WI38 (cell line): ENCODE measurements around the gene SBNO1.
A peak's percentile ranks its signal among the peaks of the same experiment; 100 is the strongest.
"Not testable (repeated sequence)": the region's sequence is repeated elsewhere in the genome, so short reads cannot be mapped to it uniquely, and the experiment has no call there.

Source experiments
- H3K4me3 ChIP-seq: 2 replicates; pipeline ENCODE4 v1.5.1; 2011; ENCODE audit warnings: low read depth, mild to moderate bottlenecking, control low read depth, low read length
- CTCF ChIP-seq: IDR thresholded peaks from 2 replicates; pipeline ENCODE4 v1.5.1; 2012; ENCODE audit warnings: low read depth, mild to moderate bottlenecking, control low read depth, low read length

The SBNO1 gene

GRCh38 chr12:123384994-123385376 is 20.3 kb upstream of the SBNO1 start:
- TF ChIP-seq CTCF: no peak
- peak overlapping the region; percentile 89 for H3K4me3 ChIP-seq

- H3K4me3 ChIP-seq: peak overlapping the region; percentile 89
- no peak for TF ChIP-seq CTCF
These were observed 19.8 kb upstream of the SBNO1 start for GRCh38 chr12:123384318-123384993.

GRCh38 chr12:123382684-123383083 is 18.0 kb upstream of the SBNO1 start:
- no peak for TF ChIP-seq CTCF
- H3K4me3 ChIP-seq: no peak overlapping the region

GRCh38 chr12:123379391-123379790 is 14.7 kb upstream of the SBNO1 start:
- no peak overlapping the region for H3K4me3 ChIP-seq
- TF ChIP-seq CTCF: no peak

GRCh38 chr12:123372415-123372814 is 7.8 kb upstream of the SBNO1 start:
- not testable (repeated sequence) for H3K4me3 ChIP-seq

- not testable (repeated sequence) for H3K4me3 ChIP-seq
These were observed 7.2 kb upstream of the SBNO1 start for GRCh38 chr12:123371667-123372368.

- TF ChIP-seq CTCF: no peak
- H3K4me3 ChIP-seq: no peak overlapping the region
These were observed 4.6 kb upstream of the SBNO1 start for GRCh38 chr12:123369229-123369628.

- H3K4me3 ChIP-seq: not testable (repeated sequence)
These were observed 3.8 kb upstream of the SBNO1 start for GRCh38 chr12:123368431-123368830.

GRCh38 chr12:123367511-123367910 is 2.9 kb upstream of the SBNO1 start:
- no peak overlapping the region for H3K4me3 ChIP-seq
- no peak for TF ChIP-seq CTCF
